HEK293 (cell line): Measurements from ENCODE around the gene NTN4.

ENCODE experiments used
- CTCF ChIP-seq: fragments of 450-650 bp; formaldehyde crosslinking; IDR thresholded peaks from 2 replicates; pipeline ENCODE4 v1.5.1; 2016; ENCODE audit warnings: missing biosample characterization, missing genetic modification characterization
- RBAK ChIP-seq: fragments of 450-650 bp; formaldehyde crosslinking; IDR thresholded peaks from 2 replicates; pipeline ENCODE4 v1.5.1; 2016; ENCODE audit warnings: missing biosample characterization, missing genetic modification characterization
- ZNF133 ChIP-seq: fragments of 450-650 bp; formaldehyde crosslinking; IDR thresholded peaks from 2 replicates; pipeline ENCODE4 v1.5.1; 2016; ENCODE audit warnings: missing biosample characterization, missing genetic modification characterization
- ZNF274 ChIP-seq, 2 experiments: fragments of 200-500 bp in 1 of 2; fragments of 450-650 bp in 1 of 2; sonication (Bioruptor generic) in 1 of 2; formaldehyde crosslinking in 1 of 2; IDR thresholded peaks; 2 replicates each; pipeline versions ENCODE4 v1.5.1 to v1.6.1; 2014 to 2016; ENCODE audit warnings: borderline replicate concordance in 1 of 2, inconsistent platforms in 1 of 2, low read length in 1 of 2, missing biosample characterization in 1 of 2, missing genetic modification characterization in 1 of 2
- ZNF362 ChIP-seq: fragments of 450-650 bp; formaldehyde crosslinking; IDR thresholded peaks from 2 replicates; pipeline ENCODE4 v1.5.1; 2016; ENCODE audit warnings: missing biosample characterization, missing genetic modification characterization

GRCh38 chr12:95634622-95635621, 155.6 kb downstream of the NTN4 start:
- TF ChIP-seq ZNF362 (tag by site-specific recombination) (no peak), CTCF (tag by site-specific recombination) (no peak), RBAK (no peak), ZNF274 (IDR thresholded peaks at IDR 0.05; ENCODE audit: low read length) (no peak), ZNF274 (tag by site-specific recombination; IDR thresholded peaks at IDR 0.05; ENCODE audit: borderline replicate concordance) (no peak), ZNF133 (tag by site-specific recombination) (no peak)
